ENCODE results near the gene CMIP.

The CMIP gene

DNA sequence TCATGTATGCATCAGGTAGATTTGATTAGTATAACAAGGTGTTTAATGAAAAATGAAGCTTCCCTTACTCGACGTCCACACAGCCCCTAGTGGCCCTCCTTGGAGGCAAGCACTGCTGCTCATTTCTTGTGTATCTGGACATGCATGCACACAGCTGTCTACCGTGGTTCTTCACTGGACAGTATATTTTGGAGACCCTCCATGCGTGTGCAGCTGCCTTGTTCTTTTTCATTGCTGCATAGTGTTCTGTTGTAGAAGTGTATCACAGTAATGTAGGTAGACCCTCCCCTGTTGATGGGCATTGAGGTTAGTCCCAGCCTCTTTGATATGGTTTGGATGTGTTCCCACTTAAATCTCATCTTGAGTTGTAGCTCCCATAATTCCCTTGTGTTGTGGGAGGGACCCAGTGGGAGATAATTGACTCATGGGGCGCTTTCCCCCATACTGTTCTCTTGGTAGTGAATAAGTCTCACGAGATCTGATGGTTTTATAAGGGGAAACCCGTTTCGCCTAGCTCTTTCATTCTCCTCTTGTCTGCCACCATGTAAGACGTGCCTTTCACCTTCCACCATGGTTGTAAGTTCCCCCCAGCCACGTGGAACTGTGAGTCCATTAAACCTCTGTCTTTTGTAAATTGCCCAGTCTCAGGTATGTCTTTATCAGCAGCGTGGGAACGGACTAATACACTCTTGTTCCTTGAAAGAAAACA lies 6.3 kb downstream of the CMIP start:
- no peak for DNase-seq (ENCODE audit: low read depth in 2 of 2)
- TF ChIP-seq, protein P1, sequence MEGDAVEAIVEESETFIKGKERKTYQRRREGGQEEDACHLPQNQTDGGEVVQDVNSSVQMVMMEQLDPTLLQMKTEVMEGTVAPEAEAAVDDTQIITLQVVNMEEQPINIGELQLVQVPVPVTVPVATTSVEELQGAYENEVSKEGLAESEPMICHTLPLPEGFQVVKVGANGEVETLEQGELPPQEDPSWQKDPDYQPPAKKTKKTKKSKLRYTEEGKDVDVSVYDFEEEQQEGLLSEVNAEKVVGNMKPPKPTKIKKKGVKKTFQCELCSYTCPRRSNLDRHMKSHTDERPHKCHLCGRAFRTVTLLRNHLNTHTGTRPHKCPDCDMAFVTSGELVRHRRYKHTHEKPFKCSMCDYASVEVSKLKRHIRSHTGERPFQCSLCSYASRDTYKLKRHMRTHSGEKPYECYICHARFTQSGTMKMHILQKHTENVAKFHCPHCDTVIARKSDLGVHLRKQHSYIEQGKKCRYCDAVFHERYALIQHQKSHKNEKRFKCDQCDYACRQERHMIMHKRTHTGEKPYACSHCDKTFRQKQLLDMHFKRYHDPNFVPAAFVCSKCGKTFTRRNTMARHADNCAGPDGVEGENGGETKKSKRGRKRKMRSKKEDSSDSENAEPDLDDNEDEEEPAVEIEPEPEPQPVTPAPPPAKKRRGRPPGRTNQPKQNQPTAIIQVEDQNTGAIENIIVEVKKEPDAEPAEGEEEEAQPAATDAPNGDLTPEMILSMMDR (IDR thresholded peaks at IDR 0.05; ENCODE audit: low read depth, low read length): no peak
- H3K4me3 ChIP-seq (replicated peaks in 1 of 2; ENCODE audit: low read depth in 2 of 2, low read length in 2 of 2): no peak overlapping the region

DNA sequence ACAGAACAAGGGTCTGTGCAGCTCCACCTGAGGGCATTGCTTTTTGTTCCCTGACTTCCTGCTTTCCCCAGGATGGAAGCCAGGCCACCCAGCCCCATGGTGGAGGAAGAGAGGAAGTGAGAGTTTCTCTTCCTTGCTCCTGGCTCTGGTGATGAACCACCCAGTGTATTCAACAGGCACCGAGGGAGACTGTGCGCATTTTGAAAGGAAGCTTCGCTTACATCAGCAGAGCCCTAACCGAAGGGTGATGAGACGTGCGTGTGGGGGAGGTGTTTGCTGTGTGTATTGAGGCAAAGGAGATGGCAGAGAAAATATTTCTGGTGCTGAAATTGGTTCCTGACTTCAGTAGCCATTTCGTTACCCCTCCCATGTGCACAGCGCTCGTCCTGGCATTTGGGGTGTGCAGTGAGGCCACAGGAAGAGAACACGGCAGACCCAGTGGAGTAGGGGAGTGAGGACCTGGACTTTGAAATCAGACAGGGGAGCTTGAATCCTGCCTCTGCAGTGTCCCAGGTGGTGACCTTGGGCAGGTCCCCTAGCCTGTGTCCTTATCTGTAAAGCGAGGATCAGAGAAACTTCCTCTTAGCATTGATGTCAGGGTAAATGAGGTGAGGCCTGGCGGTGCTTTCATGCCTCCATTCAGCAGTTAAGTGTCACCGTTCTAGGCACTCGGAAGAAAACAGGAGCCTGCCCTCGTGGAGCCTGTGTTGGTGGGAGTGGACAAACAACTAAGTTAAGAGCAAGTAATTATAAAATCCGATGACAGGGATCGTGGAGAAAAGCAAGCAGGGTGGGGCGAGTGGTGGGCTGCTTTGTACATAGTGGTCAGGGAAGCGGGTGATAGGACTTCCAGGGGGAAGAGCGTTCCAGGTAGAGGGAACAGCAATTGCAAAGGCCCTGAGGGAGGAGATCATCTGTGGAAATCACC lies 7.4 kb downstream of the CMIP start:
- TF ChIP-seq, protein P1 (IDR thresholded peaks at IDR 0.05; ENCODE audit: low read depth, low read length): no peak
- H3K4me3 ChIP-seq (replicated peaks in 1 of 2; ENCODE audit: low read depth in 2 of 2, low read length in 2 of 2): no peak overlapping the region
- no peak for DNase-seq (ENCODE audit: low read depth in 2 of 2)

DNA sequence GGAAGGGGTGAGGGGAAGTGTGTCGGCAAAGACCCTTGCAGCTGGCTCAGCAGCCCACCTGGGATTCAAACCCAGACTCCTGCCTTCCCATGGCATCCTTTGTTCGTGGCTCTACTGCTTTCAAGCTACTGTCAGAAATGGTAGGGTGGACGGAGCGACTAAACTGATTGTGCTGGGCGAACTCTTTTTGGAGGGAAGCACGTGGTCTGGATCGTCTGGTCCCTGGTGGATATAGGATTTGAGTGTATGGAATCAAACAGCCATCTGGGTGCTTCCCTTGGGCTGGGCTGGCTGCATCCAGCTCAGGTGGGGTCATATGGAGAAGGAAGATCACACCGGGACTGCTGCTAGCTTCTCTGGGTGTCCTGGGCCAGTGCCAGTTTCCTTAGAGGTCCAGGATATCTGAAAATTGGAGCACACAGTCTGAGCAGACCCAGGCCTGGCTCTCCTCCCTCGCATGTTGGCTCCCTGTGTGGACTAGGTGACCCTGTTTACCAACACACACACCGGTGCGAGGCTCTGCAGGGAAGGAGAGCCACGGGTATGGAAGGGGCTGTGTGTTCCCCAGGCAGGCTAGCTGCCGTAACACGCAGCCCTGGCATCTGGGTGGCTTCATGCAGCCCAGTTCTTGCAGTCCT lies 8.6 kb downstream of the CMIP start:
- DNase-seq (ENCODE audit: low read depth in 2 of 2): no peak
- TF ChIP-seq, protein P1 (IDR thresholded peaks at IDR 0.05; ENCODE audit: low read depth, low read length): no peak
- H3K4me3 ChIP-seq (replicated peaks in 1 of 2; ENCODE audit: low read depth in 2 of 2, low read length in 2 of 2): no peak overlapping the region

DNA sequence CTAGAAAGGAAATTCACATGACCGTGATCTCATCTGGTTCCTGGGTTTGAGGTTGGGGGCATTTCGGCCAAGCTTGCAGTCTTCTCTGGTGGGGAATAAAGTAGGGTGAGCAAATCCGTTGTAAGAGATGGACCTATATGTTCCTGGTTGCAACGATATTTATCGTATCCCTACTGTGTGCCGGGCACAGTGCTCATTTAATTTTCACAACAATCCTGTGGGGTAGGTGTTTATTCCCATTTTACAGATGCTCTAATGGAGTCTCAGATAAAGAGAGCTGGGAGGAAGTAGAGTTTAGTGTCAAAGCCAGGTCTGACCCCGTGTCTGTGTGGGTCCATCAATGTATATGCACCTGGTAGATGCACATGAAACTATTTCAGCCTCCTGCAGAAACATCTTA lies 9.4 kb downstream of the CMIP start:
- H3K4me3 ChIP-seq (replicated peaks in 1 of 2; ENCODE audit: low read depth in 2 of 2, low read length in 2 of 2): no peak overlapping the region
- TF ChIP-seq, protein P1 (IDR thresholded peaks at IDR 0.05; ENCODE audit: low read depth, low read length): no peak
- DNase-seq (ENCODE audit: low read depth in 2 of 2): no peak

DNA sequence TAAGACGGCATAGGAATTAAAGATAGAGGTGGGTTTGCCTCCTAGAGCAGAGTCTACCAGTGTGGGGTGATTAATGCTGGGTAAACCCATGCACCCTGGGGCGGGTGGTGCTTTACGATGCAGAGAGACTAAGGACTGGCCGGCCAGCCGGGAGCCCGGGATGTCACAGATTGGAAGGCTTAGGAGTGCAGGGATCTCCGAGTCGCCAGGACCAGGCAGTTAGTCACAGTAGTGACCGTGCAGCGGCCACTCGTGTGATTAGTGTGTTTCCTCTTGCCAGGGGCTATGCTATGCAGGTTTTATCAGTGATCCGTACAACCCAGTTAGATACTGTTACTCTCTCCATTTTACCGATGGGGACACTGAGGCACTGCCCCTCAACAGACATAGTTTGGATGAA lies 10.4 kb downstream of the CMIP start:
- DNase-seq (ENCODE audit: low read depth in 2 of 2): no peak
- no peak overlapping the region for H3K4me3 ChIP-seq (replicated peaks in 1 of 2; ENCODE audit: low read depth in 2 of 2, low read length in 2 of 2)
- TF ChIP-seq, protein P1 (IDR thresholded peaks at IDR 0.05; ENCODE audit: low read depth, low read length): no peak

DNA sequence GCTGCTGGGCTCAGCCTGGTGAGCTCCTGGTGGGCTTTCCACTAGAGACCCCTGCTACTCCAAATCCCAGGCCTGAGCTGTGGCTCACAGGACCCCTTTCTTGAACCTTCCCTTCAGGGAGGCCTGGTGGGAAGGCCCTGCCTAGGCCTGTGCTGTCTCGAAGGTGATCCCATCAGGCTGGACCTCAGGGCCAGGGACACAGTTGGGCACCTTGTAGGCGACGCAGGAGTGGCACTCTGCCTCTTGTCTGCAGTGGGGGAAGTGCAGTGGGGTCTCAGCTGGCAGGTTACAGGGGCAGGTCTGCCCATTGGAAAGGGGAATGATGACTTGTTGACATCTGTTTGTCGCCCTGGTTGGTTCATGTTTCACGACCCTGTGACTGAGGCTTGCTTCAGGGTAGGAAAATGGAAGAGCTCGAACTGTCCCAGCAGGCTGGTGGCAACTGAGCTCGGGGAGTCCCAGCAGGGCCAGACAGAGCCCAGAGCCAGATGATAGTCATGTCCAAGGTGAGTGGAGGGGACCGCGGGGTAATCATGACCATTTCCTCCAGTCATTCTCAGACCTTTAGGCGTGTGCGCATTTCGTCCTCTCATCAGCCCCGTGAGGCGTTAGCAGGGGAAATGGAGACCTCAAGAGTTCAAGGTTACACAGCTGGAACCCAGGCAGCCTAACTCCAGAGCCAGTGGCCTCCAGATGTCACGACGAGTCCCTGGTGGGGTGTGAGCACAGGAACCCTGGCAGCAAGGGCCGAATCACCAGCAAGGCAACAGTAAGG lies 11.3 kb downstream of the CMIP start:
- DNase-seq (ENCODE audit: low read depth in 2 of 2): no peak
- TF ChIP-seq, protein P1 (IDR thresholded peaks at IDR 0.05; ENCODE audit: low read depth, low read length): no peak
- no peak overlapping the region for H3K4me3 ChIP-seq (replicated peaks in 1 of 2; ENCODE audit: low read depth in 2 of 2, low read length in 2 of 2)

Measured in cardiac fibroblast (primary cell).